NB4 (cell line): ENCODE data around the gene UNC5C.

Experiments used
- POLR2A ChIP-seq: IDR thresholded peaks from 2 replicates; pipeline ENCODE4 v1.6.1; 2011; ENCODE audit warnings: mild to moderate bottlenecking; ENCODE audit not compliant: insufficient read length; ENCODE audit errors: extremely low read depth
- TF ChIP-seq, protein P1 (sequence below): IDR thresholded peaks from one replicate; pipeline ENCODE4 v1.5.1; 2012; ENCODE audit warnings: low read depth, low read length
- TF ChIP-seq, protein P2 (sequence below): IDR thresholded peaks from 2 replicates; pipeline ENCODE4 v1.6.1; 2011; ENCODE audit warnings: low read depth, low read length

DNA sequence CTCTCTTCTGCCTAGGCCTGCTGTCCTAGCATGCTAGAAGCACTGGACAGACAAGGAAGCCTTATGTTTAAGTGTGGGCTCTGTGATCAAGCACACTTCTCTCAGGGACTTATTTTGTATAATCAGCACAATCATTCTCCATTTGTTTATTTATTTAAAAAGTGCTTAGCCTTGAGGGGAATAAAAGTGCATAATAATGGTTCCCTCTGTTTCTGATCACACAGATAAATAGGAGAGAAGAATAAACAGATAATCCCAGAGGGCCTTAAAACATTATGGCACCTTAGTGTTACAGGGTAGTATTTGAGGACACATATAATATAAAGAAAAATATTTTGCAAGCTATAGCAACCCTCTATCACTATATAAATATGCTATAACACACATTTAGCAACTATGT, 146.5 kb downstream of the UNC5C start:
- TF ChIP-seq, protein P1, sequence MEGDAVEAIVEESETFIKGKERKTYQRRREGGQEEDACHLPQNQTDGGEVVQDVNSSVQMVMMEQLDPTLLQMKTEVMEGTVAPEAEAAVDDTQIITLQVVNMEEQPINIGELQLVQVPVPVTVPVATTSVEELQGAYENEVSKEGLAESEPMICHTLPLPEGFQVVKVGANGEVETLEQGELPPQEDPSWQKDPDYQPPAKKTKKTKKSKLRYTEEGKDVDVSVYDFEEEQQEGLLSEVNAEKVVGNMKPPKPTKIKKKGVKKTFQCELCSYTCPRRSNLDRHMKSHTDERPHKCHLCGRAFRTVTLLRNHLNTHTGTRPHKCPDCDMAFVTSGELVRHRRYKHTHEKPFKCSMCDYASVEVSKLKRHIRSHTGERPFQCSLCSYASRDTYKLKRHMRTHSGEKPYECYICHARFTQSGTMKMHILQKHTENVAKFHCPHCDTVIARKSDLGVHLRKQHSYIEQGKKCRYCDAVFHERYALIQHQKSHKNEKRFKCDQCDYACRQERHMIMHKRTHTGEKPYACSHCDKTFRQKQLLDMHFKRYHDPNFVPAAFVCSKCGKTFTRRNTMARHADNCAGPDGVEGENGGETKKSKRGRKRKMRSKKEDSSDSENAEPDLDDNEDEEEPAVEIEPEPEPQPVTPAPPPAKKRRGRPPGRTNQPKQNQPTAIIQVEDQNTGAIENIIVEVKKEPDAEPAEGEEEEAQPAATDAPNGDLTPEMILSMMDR, result no peak
- TF ChIP-seq, protein P2, sequence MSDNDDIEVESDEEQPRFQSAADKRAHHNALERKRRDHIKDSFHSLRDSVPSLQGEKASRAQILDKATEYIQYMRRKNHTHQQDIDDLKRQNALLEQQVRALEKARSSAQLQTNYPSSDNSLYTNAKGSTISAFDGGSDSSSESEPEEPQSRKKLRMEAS, result no peak
- no peak for TF ChIP-seq POLR2A
